Activated T-cell treated with anti-CD3 and anti-CD28 coated beads, Interleukin-2, amount 50 U/mL, for 1 hour (primary cell): ENCODE data around the gene OR2B2.
A peak's percentile ranks its signal among the peaks of the same experiment; 100 is the strongest.

Experiments used
- DNase-seq: peaks from one replicate; pipeline ENCODE4 v3.0.0-alpha.2; 2020

OR2B2 gene

DNA sequence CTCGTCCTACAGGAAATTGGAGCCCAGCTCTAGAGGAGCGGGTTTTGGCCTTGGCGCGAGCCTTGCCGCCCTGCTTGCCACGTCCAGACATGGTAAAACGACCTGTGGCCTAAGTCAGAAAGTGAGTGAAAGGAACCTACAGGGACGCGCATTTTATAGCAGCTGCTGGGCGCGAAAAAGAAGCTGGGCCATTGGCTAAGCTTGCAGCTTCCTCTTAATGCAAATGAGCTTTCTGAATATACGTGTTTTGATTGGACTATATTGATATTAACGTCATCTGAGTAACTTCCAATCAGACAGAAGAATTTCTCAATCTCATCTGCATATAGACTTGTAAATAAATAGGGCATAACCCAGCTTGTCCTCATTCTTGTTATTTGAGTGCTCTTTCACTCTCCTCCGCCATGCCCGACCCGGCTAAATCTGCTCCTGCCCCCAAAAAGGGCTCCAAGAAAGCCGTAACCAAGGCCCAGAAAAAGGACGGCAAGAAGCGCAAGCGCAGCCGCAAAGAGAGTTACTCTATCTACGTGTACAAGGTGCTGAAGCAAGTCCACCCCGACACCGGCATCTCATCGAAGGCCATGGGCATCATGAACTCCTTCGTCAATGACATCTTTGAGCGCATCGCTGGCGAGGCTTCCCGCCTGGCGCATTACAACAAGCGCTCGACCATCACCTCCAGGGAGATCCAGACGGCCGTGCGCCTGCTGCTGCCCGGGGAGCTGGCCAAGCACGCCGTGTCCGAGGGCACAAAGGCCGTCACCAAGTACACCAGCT lies 18.9 kb downstream of the OR2B2 start:
- DNase-seq = peak; percentile 76

DNA sequence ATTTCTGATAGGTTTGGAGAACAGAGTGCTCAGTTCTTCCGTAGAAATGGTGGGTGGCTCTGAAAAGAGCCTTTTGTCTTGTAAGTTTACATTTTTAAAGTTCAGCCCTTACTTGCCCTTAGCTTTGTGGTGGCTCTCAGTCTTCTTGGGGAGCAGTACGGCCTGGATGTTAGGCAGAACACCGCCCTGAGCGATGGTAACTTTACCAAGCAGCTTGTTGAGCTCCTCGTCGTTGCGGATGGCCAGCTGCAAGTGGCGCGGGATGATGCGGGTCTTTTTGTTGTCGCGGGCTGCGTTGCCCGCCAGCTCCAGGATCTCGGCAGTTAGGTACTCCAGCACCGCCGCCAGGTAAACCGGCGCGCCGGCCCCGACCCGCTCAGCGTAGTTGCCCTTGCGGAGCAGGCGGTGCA lies 19.5 kb downstream of the OR2B2 start:
- DNase-seq = peak; percentile 84

DNA sequence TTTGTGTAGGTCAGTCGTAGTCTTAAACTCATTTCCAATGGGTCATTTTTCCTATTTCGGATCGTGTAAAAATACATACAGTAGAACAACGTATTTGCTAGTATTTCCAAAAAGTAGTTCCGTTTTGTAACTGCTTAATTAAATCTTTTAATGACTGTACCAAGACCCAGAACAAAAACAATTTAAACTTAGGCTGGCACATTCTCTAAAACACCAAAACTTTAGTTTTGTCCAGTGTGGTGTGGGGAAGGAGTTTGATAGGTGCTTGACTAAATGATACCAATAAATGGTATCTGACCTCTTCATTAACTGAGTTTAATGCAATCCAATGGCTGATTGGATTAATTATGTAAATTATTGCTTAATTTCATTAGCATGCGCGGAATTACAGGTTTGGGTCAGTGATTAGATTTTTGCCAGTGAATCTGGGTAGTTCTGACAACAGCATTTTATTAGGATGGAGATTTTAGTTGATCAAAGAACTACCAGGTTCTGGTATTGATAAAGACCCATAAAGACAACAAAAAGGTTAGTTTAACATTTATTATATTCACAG lies 20.8 kb downstream of the OR2B2 start:
- no peak for DNase-seq

DNA sequence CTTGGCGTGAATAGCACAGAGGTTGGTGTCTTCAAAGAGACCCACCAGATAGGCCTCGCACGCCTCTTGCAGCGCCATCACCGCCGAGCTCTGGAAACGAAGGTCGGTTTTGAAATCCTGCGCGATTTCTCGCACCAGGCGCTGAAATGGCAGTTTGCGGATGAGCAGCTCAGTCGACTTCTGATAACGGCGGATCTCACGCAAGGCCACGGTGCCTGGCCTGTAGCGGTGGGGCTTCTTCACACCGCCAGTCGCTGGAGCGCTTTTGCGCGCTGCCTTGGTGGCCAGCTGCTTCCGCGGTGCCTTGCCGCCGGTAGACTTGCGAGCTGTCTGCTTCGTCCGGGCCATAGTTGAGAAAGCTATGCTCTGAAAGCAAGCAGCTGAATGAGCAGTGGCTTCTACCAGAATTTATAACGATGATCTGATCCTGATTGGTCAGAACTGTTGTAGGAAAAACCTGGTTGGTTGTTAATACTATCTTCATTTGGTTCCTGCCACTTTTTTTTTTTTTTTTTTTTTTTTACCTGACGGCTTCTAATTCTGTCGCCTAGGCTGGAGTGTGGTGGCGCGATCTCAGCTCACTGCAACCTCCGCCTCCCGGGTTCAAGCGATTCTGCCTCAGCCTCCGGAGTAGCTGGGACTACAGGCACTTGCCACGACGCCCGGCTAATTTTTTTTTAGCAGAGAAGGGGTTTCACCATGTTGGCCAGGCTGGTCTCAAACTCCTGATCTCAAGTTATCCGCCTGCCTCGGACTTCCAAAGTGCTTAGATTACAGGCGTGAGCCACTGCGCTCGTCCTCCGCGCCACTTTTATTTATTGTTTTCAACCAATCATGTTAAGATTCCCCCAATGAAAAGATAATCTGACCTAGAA lies 21.5 kb downstream of the OR2B2 start:
- DNase-seq = peak; percentile 74

DNA sequence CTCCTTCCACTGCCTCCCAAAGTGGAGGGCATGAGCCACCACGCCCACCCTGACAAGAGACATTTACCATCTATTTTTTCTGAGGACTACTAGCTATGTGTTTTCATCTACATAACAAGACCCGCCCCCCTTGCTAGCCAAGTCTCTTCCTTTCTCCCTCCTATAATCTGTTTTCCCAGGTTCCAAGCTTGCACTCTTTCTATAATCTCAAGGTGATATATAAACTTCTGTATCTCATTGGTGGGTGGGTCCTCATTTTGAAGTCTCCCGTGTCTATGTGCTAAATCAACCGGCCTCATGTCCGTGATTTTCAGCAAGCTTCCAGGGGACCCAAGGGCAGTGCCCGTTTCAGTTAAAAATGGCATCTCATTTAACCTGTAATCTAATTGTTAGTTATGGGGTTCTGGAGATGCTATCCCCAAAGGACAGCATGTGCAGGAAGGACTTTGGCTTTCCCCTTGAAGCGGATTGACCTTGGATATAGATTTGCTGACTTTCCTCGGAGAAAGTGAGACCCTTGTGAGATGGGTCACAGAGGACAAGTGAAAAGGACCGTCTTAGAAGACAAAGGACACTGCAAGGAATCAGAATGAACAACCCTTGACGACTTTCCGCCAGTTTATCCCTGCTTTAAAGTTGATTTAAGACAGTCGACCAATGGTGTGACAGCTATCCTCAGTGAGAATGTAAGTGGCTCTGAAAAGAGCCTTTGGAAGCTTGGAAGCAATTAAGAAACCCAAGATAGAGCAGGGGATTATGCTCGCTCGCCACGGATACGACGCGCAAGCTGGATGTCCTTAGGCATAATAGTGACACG lies 22.4 kb downstream of the OR2B2 start:
- no peak for DNase-seq

DNA sequence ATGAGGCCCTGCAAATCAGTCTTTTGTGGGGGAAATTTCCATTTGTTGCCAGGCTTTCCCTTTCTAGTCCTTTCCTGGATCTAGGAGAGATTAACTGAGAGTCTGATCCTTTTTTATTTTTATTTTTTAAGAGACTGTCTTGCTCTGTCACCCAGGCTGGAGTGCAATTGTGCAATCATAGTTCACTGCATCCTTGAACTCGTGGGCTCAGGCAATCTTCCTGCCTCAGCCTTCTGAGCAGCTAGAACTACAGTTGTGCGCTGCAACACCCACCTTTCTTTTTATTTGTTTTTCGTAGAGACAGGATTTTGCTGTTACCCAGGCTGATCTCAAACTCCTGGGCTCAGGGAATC lies 22.9 kb downstream of the OR2B2 start:
- DNase-seq = no peak

DNA sequence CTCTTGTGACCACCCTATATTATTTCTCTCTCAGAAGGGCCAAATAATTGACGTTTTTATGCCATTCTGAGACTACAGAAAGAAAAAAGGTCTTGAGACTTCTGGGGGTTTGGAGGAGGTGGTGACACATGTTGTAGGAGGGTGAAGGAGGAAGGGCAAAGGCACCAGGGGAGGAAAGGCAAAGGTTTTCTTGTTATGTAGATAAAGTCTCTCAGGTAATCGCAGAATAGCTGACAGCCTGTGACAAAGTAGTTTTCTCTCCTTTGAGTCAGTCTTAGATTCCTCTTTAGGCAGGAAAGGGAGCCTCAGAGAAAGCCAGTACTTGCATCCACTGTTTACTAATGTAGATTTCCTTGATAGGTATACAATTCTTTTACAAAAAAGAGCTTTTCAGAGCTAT lies 23.6 kb downstream of the OR2B2 start:
- no peak for DNase-seq

DNA sequence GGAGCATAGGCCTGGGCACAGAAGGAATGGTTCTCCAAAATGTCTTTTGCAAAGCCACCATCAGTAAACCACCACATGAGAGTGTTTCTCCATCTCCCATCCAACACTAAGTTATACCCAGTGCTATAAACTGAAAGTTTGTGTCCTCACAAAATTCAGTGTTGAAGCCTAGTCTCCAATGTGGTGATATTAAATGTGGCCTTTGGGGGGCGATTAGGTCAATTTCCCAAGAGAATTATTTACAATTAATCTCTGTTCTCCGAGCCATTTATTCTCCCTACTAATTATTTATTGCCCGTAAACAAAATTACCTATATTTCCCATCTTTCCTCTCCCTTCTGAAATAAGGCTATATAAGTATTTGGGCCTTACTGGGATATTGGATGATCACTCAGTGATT lies 26.1 kb downstream of the OR2B2 start:
- DNase-seq = no peak

DNA sequence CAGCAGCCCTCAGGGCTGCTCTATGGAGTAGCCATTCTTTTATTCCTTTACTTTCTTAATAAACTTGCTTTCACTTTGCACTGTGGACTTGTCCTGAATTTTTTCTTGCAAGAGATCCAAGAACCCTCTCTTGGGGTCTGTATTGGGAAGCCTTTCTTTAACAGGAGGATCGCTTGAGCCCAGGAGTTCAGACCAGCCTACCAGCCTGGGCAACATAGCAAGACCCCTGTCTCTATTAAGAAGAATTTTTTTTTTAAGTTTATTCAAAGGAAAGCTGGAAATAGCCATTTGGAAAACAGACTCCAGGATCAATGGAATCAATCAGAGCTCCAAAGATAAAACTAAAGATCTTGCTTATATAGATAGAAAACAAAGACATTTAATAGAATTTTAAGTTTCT lies 29.1 kb downstream of the OR2B2 start:
- no peak for DNase-seq

DNA sequence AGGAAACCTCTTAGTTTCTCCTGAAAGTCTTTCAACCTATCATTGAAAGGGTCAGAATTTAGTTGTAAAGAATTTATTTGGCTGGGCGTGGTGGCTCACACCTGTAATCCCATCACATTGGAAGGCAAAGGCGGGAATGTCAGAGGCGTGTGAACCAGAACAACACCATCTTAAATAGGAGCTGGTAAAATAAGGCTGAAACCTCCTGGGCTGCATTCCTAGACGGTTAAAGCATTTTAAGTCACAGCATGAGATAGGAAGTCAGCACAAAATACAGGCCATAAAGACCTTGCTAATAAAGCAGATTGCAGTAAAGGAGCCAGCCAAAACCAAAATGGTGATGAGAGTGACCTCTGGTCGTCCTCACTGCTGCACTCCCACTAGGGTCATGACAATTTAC lies 29.6 kb downstream of the OR2B2 start:
- DNase-seq = no peak

DNA sequence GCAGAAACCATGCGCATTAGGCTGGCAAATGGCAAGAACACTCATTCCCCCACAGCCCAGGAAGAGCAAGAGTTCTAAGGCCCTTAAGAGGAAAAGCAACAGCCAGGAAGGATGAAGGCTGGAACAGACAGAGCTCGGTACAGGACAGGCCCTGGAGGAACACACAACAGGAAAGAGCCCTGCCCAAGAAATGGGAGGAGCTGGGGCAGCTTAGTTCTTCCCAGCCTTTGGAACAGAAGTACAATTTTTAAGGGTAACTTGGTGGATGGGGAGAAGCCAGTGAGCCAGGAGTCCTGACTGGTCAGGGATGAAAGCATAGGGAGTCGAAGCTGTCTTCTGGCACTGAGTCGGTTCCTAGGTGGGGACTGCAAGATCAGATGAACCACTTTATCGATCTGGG lies 32.4 kb downstream of the OR2B2 start:
- DNase-seq = no peak

DNA sequence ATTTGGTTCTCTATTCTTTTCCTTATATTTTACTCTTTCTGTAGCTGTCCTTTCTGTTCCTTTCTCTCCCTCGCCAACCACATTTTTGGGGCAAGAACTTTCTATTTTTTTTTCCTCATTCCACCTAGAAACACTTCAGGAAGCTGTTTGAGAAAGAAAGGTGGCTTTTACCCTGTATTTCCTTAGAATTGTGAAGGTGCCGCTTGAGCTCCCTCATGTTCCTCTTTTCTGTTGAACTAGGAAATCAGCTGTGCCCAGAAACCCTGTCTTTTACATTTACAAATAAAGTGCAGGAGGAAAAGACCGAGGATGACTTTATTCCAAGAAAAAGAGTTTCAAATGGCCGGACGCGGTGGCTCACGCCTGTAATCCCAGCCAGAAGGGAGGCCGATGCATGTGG lies 38.2 kb downstream of the OR2B2 start:
- no peak for DNase-seq

DNA sequence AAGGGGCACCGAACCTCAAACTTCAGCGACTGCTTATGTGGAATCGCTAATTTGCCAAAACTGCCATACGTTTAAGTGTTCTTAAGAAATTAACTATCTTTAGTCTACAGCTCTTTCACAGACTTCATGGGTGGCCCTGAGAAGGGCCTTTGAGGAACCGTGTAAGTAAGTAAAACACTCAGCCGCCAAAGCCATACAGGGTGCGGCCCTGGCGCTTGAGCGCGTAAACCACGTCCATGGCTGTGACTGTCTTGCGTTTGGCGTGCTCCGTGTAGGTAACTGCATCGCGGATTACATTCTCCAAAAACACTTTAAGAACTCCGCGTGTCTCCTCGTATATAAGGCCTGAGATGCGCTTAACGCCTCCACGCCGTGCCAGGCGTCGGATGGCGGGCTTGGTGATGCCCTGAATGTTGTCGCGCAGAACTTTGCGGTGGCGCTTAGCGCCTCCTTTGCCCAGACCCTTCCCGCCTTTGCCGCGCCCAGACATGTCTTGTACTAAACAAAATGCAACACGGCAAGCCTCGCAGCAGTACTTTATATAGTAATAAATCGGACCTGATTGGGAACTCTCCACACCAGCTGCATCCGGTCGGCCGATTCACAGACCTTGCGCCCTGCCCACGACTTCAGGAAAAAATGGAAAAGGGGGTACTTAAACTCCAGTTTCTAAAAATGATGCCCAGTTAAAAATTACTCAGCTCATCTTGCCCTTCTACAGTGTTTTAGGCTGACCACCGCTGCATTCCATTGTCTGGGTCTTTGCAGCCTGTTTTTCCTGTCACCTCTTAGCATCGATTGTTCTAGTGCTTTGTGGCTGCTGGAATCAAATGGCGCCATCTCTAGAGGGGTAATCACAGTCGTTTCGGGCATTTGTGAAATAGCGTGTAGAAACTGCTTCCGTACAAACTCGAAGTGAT lies 38.9 kb downstream of the OR2B2 start:
- DNase-seq = peak; percentile 70

DNA sequence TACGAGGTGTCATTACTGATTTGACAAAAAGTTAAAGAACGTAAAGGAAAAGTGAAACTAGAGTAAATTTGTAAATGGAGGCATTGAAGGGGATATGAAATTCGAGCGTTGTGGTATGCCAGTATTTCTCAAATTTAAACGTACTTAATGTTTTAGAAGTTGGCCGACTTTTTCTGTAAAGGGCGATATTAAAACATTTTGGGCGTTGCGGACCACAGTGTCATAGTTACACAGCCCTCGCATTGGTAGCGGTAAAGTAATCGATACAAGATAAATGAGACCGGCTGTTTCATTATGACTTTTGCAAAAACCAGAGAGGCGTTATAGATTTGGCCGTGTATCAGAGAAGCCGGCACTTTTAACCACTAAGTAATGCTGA lies 39.6 kb downstream of the OR2B2 start:
- DNase-seq = no peak

DNA sequence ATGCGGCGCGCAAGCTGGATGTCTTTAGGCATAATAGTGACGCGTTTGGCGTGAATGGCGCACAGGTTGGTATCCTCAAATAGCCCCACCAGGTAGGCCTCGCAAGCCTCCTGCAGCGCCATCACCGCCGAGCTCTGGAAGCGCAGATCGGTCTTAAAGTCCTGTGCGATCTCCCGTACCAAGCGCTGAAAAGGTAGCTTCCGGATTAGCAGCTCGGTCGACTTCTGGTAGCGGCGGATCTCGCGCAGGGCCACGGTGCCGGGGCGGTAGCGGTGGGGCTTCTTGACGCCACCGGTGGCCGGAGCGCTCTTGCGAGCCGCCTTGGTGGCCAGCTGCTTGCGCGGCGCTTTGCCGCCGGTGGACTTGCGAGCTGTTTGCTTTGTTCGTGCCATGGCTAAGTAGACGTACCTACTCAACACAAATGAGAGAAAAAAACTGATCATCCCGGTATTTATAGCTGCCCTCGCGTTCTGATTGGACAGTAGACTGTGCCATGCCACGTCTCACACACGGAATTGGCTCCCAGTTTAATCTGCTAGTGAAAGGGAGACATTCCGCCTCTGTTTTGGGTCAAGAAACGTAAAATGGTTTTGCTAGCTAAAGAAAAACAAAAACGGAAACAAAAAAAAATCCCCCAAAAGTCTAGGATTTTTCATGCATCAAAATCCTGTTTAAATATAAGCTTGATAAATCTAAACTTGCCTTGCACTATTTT lies 40.1 kb downstream of the OR2B2 start:
- DNase-seq = peak; percentile 81

DNA sequence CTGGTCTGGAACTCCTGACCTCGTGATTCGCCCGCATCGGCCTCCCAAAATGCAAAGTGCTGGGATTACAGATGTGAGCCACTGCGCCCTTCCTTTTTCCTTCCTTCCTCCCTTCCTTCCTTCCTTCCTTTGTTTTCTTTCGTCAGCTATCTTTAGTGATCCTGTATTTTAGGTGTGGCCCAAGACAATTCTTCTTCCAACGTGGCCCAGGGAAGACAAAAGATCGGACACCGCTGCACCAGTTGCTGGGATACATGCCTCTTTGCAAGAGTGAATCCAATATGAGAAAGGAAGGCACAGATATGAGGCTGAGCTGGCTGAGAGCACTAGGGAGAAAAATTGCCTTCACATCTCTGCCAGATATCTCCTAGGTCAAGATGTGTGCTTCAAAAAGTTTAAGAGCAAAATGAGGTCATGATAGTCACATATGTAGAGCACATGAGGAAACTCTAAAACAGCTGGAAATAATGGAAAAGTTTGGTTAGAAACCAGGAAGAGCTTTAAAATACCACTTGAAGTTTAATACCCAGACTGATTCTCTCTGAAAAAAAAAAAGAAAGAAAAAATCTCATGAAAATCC lies 41.8 kb downstream of the OR2B2 start:
- no peak for DNase-seq

DNA sequence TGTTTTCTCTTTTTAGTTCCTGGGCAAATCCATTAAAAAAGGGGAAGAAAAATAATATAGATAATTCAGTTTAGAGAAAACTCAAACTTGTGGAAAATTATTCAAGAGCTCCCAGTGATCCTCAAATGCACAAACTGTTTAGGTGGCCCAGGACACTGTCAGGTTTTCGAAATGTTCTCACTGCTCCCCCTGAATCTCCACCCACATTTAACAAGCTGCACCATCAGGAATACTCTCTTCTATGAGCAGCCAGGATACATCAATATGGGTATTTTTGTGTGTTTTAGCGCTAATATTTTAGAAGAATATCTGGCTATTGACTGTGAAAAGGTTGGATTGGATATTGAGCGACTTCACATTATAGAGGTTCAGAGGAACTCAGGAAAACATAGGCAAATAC lies 43.9 kb downstream of the OR2B2 start:
- DNase-seq = no peak

DNA sequence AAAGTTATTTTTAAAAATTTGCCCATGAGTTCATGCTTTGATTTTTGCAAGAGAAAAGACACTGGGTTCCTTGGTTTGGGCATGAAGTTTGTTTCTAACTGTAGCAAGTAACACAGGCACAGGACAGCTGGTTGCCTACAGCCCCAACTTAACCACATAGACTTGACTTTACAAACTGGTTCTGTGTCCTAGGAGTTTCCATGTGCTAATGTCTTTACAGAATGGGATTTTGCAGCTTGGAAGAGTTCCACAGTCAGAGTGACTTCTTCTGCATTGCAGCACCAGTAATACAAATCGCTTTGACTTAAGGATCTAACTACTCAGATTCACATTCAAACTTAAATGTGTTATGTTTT lies 44.3 kb downstream of the OR2B2 start:
- DNase-seq = no peak

DNA sequence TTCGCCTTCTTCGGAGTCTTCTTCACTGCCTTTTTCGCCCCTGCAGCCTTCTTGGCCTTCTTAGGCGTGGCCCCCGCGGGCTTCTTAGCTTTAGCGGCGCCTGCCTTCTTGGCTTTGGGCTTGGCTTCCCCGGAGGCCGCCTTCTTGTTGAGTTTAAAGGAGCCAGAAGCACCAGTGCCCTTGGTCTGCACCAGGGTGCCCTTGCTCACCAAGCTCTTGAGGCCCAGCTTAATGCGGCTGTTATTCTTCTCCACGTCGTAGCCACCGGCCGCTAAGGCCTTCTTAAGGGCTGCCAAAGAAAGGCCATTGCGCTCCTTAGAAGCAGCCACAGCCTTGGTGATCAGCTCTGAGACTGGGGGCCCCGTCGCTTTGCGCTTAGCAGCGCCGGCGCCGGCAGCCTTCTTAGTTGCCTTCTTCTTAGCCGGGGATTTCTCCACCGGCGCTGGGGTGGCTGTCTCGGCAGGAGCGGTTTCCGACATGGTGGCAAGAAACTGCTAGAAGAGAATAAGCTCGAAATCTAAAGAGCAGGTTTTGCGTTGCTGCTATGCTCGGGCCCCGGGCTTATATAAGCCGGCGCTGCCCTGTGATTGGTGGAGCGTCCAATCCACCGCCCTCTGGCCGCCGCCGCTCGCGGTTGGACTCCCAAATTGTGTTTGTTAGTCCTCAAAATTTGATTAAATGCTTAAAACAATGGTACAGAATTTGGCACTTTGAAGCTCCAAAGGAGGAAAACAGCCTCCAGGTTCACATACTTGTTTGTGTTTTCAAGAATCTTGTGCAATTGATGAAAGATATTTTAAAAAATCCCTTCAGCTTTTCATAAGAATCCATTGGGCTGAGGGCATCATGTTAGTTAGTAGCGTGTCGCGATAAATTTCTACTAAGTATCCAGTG lies 44.9 kb downstream of the OR2B2 start:
- peak; percentile 72 for DNase-seq
